GM12801 (cell line): ENCODE measurements around the gene APBA3.

Source experiments
- TF ChIP-seq, protein P1 (sequence below): IDR thresholded peaks from one replicate; pipeline ENCODE4 v1.5.1; 2011; ENCODE audit warnings: control low read depth; ENCODE audit not compliant: insufficient read length; ENCODE audit errors: extremely low read depth

Gene APBA3

DNA sequence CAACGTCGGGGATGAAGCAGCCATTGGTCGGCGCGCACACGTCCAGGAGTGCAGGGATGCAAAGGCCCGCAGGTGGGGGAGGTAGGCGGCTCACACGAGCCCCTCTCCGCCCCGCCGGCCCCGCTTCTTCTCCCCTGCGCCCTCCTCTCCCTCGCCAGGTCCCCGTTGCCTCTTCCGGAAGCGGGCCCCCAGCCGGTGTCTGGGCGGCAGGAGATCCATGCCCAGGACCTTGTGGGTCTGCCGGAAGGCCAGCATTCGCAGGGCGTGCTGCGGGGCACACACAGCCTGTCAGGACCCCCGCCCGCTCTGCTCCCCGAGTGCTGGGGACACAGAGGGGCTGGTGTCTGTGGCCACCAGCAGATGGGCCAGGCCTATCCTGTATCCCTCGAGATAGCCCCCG is 44.4 kb upstream of the APBA3 start:
- TF ChIP-seq, protein P1, sequence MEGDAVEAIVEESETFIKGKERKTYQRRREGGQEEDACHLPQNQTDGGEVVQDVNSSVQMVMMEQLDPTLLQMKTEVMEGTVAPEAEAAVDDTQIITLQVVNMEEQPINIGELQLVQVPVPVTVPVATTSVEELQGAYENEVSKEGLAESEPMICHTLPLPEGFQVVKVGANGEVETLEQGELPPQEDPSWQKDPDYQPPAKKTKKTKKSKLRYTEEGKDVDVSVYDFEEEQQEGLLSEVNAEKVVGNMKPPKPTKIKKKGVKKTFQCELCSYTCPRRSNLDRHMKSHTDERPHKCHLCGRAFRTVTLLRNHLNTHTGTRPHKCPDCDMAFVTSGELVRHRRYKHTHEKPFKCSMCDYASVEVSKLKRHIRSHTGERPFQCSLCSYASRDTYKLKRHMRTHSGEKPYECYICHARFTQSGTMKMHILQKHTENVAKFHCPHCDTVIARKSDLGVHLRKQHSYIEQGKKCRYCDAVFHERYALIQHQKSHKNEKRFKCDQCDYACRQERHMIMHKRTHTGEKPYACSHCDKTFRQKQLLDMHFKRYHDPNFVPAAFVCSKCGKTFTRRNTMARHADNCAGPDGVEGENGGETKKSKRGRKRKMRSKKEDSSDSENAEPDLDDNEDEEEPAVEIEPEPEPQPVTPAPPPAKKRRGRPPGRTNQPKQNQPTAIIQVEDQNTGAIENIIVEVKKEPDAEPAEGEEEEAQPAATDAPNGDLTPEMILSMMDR = no peak

DNA sequence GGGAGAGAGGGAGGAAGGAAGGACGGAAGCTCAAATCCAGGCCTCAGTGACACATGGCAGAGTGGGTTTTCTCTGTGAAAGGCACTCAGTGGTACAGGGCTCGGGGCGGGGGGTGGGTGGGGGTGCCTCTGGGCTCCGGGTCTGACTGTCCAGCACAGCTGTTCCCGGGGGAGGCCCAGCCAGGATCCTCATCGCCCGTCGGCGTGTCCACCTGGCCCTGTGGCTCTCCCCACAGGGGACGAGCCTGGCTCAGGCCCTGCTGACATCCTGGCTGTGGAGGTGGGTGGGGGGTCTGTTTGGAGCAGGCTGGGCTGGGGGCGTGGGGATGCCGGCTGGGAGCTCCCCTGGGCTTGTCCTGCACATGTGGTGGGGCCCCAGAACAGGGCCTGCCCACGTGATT is 42.9 kb upstream of the APBA3 start:
- TF ChIP-seq, protein P1 = no peak

- TF ChIP-seq, protein P1 = no peak
Measured at GRCh38 chr19:3803986-3804385, 42.5 kb upstream of the APBA3 start.

- TF ChIP-seq, protein P1 = no peak
Measured at GRCh38 chr19:3803114-3803888, 41.8 kb upstream of the APBA3 start.

- TF ChIP-seq, protein P1 = no peak
Measured at GRCh38 chr19:3801412-3802096, 40.1 kb upstream of the APBA3 start.

GRCh38 chr19:3800996-3801395 is 39.5 kb upstream of the APBA3 start:
- TF ChIP-seq, protein P1 = no peak

- TF ChIP-seq, protein P1 = no peak
Measured at GRCh38 chr19:3798137-3798536, 36.6 kb upstream of the APBA3 start.
